Gastroesophageal sphincter (tissue), 3 donors: ENCODE data around the gene AFAP1.

ENCODE experiments used
- POLR2A ChIP-seq, 2 donors: fragments of 450-650 bp; IDR thresholded peaks; one replicate each; pipeline ENCODE4 v1.6.1; 2017; ENCODE audit warnings: antibody characterized with exemption in 2 of 2, mild to moderate bottlenecking in 2 of 2, moderate library complexity in 1 of 2
- POLR2AphosphoS5 ChIP-seq: sonication (generic); formaldehyde crosslinking; IDR thresholded peaks from one replicate; pipeline ENCODE4 v1.6.1; 2017; ENCODE audit warnings: antibody characterized with exemption
- TF ChIP-seq, protein P1 (sequence below), 4 experiments: fragments of 200-600 bp in 2 of 4; fragments of 450-650 bp in 2 of 4; sonication (generic) in 1 of 4; IDR thresholded peaks; one replicate each; pipeline ENCODE4 v1.5.1; 2017 to 2019; ENCODE audit warnings: antibody characterized with exemption in 4 of 4, mild to moderate bottlenecking in 2 of 4, moderate library complexity in 2 of 4

DNA sequence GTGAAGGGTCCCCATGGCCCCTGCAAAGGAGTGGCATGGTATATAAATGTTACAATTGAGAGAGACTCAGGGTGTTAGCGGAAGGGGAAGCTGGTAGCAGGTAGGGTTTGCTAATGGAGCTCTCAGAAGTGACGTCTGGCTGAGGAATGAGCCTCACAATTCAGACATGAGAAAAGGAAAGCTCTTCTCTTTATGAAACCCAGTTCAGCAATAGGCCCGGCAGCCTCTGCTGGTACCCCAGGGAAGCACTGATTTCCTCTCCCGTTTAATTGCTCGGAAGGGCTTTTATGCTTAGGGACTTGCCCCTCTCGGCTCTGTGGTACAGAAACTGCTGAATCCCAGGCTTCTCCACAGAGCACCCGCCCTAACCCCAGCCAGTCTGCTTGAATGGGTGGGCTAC lies 19.4 kb upstream of the AFAP1 start:
- TF ChIP-seq, protein P1, sequence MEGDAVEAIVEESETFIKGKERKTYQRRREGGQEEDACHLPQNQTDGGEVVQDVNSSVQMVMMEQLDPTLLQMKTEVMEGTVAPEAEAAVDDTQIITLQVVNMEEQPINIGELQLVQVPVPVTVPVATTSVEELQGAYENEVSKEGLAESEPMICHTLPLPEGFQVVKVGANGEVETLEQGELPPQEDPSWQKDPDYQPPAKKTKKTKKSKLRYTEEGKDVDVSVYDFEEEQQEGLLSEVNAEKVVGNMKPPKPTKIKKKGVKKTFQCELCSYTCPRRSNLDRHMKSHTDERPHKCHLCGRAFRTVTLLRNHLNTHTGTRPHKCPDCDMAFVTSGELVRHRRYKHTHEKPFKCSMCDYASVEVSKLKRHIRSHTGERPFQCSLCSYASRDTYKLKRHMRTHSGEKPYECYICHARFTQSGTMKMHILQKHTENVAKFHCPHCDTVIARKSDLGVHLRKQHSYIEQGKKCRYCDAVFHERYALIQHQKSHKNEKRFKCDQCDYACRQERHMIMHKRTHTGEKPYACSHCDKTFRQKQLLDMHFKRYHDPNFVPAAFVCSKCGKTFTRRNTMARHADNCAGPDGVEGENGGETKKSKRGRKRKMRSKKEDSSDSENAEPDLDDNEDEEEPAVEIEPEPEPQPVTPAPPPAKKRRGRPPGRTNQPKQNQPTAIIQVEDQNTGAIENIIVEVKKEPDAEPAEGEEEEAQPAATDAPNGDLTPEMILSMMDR (IDR thresholded peaks at IDR 0.05) = peak in 2 of 4 experiments; percentile 13 to 38
- TF ChIP-seq POLR2A (IDR thresholded peaks at IDR 0.05) (no peak), POLR2AphosphoS5 (no peak)
